ENCODE measurements around the gene FOS.

DNA sequence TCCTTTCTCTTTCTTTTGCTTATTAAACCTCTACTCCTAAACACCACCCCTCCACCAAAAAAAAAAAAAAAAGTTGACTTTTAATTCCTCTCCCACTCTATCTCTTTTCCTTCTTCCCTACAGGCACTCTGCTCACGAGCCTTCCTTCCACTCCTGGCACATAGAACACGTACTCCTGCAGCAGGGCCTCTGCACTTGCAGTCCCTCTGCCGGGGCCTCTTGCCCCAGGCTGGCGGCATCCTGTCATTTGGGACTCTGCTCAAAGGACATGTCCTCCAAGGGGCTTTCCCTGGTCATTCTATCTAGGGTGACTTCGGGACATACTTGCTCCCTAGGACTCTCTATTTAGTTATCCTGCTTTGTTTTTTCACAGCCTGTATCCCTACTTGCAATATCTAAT is 7.7 kb downstream of the FOS start:
- TF ChIP-seq, protein P1, sequence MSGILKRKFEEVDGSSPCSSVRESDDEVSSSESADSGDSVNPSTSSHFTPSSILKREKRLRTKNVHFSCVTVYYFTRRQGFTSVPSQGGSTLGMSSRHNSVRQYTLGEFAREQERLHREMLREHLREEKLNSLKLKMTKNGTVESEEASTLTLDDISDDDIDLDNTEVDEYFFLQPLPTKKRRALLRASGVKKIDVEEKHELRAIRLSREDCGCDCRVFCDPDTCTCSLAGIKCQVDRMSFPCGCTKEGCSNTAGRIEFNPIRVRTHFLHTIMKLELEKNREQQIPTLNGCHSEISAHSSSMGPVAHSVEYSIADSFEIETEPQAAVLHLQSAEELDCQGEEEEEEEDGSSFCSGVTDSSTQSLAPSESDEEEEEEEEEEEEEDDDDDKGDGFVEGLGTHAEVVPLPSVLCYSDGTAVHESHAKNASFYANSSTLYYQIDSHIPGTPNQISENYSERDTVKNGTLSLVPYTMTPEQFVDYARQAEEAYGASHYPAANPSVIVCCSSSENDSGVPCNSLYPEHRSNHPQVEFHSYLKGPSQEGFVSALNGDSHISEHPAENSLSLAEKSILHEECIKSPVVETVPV (CRISPR knock-in tag; IDR thresholded peaks at IDR 0.05) = no peak
- TF ChIP-seq ZNF70 (CRISPR knock-in tag; IDR thresholded peaks at IDR 0.05) = no peak
- no peak for TF ChIP-seq ZFP30 (CRISPR knock-in tag; IDR thresholded peaks at IDR 0.05)
- TF ChIP-seq, protein P2, sequence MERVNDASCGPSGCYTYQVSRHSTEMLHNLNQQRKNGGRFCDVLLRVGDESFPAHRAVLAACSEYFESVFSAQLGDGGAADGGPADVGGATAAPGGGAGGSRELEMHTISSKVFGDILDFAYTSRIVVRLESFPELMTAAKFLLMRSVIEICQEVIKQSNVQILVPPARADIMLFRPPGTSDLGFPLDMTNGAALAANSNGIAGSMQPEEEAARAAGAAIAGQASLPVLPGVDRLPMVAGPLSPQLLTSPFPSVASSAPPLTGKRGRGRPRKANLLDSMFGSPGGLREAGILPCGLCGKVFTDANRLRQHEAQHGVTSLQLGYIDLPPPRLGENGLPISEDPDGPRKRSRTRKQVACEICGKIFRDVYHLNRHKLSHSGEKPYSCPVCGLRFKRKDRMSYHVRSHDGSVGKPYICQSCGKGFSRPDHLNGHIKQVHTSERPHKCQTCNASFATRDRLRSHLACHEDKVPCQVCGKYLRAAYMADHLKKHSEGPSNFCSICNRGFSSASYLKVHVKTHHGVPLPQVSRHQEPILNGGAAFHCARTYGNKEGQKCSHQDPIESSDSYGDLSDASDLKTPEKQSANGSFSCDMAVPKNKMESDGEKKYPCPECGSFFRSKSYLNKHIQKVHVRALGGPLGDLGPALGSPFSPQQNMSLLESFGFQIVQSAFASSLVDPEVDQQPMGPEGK (CRISPR knock-in tag; IDR thresholded peaks at IDR 0.05; ENCODE audit: borderline replicate concordance) = no peak
- no peak for TF ChIP-seq ISL1 (CRISPR knock-in tag; IDR thresholded peaks at IDR 0.05)
- no peak for TF ChIP-seq GLIS3 (CRISPR knock-in tag; IDR thresholded peaks at IDR 0.05)
- no peak for TF ChIP-seq SNAI2 (CRISPR knock-in tag; IDR thresholded peaks at IDR 0.05)
- no peak for TF ChIP-seq BACH2 (CRISPR knock-in tag; IDR thresholded peaks at IDR 0.05; ENCODE audit: borderline replicate concordance)
- TF ChIP-seq ZFP3 (CRISPR knock-in tag; IDR thresholded peaks at IDR 0.05) = no peak
- no peak for TF ChIP-seq ARNTL (CRISPR knock-in tag; IDR thresholded peaks at IDR 0.05; ENCODE audit: borderline replicate concordance, low read depth)

Data from SK-N-SH treated with all-trans-retinoic acid at 6 μM for 48 hours (cell line).